Ovary (tissue), 9 donors: ENCODE results near the gene SCART1. TPM values are rescaled to one million over a fixed set of nuclear protein-coding genes. Genes with fewer than 3 reads are reported as not detected.

ENCODE experiments used
- DNase-seq, 5 donors: peaks; one replicate each; pipeline ENCODE4 v3.0.0-alpha.2; 2019 to 2020
- H3K27ac ChIP-seq, 2 donors: fragments of 200-600 bp; one replicate each; pipeline versions ENCODE4 v1.5.1 to v1.8.0; 2019 to 2022
- H3K27me3 ChIP-seq: fragments of 200-600 bp; one replicate; pipeline ENCODE4 v1.8.0; 2022
- H3K36me3 ChIP-seq: fragments of 200-600 bp; sonication (generic); one replicate; pipeline ENCODE4 v1.5.1; 2019
- H3K4me1 ChIP-seq: one replicate; pipeline ENCODE4 v1.8.1; 2013; ENCODE audit warnings: mild to moderate bottlenecking, moderate library complexity; ENCODE audit not compliant: insufficient read depth
- H3K4me3 ChIP-seq: fragments of 200-600 bp; sonication (generic); one replicate; pipeline ENCODE4 v1.5.1; 2017
- H3K9me3 ChIP-seq, 2 donors: fragments of 200-600 bp in 1 of 2; sonication (generic) in 1 of 2; one replicate each; pipeline versions ENCODE4 v1.5.1 to v1.8.1; 2013 to 2019; ENCODE audit warnings: mild to moderate bottlenecking in 1 of 2, moderate library complexity in 1 of 2
- EP300 ChIP-seq: sonication (generic); formaldehyde crosslinking; IDR thresholded peaks from one replicate; pipeline ENCODE4 v1.6.1; 2017; ENCODE audit warnings: antibody characterized with exemption
- POLR2A ChIP-seq: fragments of 450-650 bp; IDR thresholded peaks from one replicate; pipeline ENCODE4 v1.6.1; 2017; ENCODE audit warnings: antibody characterized with exemption, mild to moderate bottlenecking, moderate library complexity
- whole genome bisulfite sequencing, 3 donors: extraction: QIAGEN DNeasy Blood & Tissue Kit in 1 of 3; methylation state at CpG; one replicate each; pipeline versions ENCODE4 v1.1.5 to v1.1.7; 2013 to 2017; 5-methylcytosine and 5-hydroxymethylcytosine counted together
- intact Hi-C, 4 donors: fragments of 100-400 bp; cut with DNase I; formaldehyde crosslinking; loops; one replicate each; pipeline versions ENCODE4 v1.11.0 to v1.15.1; 2022 to 2023
- polyA plus RNA-seq, 2 donors: library from polyadenylated mRNA; stranded (reverse); fragments of 200-250 nt in 1 of 2; fragments of 350-450 nt in 1 of 2; fragmentation: Illumina TruSeq in 1 of 2; extraction: RNeasy Lipid Tissue Mini Kit (QIAGEN cat#74804) in 1 of 2; gene quantifications; one replicate each; pipeline ENCODE4 v1.2.3, GENCODE V29; 2013 to 2014
- total RNA-seq, 7 donors: library from RNA; depleted of rRNA in 2 of 7; stranded (reverse); fragments of >200 nt in 2 of 7; fragmentation: NEBNext Ultra II Directional in 3 of 7; extraction: Animal tissue kit (Norgen Biotek cat#: 25700) in 3 of 7; gene quantifications; one replicate each; pipeline versions ENCODE4 v1.1.0 to v1.2.4, GENCODE V29; 2016 to 2023
- TF ChIP-seq, protein P1 (sequence below), 3 donors: fragments of 450-650 bp in 2 of 3; fragments of 200-600 bp in 1 of 3; IDR thresholded peaks; one replicate each; pipeline versions ENCODE4 v1.5.1 to v1.8.0; 2016 to 2022; ENCODE audit warnings: antibody characterized with exemption in 3 of 3, mild to moderate bottlenecking in 1 of 3
- donor health status: DM: no; HTN: no; CAD: no; lungs with moderate emphysema.
- donor health status: DM: no; HTN: no; CAD: no.
- donor health status: Bipolar disorder and iron deficiency.
- donor health status: DM: yes; HTN: yes; CAD: no.
- donor health status: DM: no; HTN: no; CAD: no.
- donor health status: DM: yes; HTN: yes; CAD: no.

Gene SCART1
- total and polyA plus RNA-seq, 9 donors = 0.71 to 5.0 (median 2.7) TPM

DNA sequence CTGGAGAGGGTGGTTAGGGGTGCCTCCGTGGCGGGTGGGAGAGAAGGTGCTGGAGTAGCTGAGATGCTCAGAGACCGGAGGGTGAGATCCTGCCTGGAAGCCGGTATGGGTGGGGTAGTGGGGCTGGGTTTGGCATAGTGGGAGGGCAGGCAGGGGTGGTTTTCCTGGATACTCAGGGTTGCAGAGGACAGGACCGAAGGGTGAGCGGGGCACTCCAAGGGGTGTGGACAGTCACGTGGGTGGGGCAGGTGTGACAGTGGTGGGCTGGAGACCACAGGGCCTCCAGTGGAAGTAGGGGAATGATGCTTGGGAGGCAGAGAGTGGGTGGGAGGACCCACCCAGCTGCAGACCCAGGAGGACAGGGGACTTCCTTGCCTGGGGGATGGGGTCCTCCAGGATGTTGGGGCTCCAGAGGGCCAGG lies 1.9 kb downstream of the SCART1 start:
- TF ChIP-seq EP300 (no peak), POLR2A (no peak)
- TF ChIP-seq, protein P1, sequence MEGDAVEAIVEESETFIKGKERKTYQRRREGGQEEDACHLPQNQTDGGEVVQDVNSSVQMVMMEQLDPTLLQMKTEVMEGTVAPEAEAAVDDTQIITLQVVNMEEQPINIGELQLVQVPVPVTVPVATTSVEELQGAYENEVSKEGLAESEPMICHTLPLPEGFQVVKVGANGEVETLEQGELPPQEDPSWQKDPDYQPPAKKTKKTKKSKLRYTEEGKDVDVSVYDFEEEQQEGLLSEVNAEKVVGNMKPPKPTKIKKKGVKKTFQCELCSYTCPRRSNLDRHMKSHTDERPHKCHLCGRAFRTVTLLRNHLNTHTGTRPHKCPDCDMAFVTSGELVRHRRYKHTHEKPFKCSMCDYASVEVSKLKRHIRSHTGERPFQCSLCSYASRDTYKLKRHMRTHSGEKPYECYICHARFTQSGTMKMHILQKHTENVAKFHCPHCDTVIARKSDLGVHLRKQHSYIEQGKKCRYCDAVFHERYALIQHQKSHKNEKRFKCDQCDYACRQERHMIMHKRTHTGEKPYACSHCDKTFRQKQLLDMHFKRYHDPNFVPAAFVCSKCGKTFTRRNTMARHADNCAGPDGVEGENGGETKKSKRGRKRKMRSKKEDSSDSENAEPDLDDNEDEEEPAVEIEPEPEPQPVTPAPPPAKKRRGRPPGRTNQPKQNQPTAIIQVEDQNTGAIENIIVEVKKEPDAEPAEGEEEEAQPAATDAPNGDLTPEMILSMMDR (IDR thresholded peaks at IDR 0.05) = no peak
- Histone ChIP-seq H3K9me3 (no peaks in the 10 kb centered on the region), H3K36me3 (no peaks in the 10 kb centered on the region), H3K27me3 (no peaks in the 10 kb centered on the region), H3K4me3 (no peak overlapping the region), H3K4me1 (no peaks in the 10 kb centered on the region), H3K27ac (no peak overlapping the region)
- intact Hi-C loops = no loop called here
- DNase-seq = peak in 1 of 5 donors; percentile 7
- 88 to 90% (median 88%) methylated on average over 7 of the region's 7 CpGs for WGBS, 3 donors

DNA sequence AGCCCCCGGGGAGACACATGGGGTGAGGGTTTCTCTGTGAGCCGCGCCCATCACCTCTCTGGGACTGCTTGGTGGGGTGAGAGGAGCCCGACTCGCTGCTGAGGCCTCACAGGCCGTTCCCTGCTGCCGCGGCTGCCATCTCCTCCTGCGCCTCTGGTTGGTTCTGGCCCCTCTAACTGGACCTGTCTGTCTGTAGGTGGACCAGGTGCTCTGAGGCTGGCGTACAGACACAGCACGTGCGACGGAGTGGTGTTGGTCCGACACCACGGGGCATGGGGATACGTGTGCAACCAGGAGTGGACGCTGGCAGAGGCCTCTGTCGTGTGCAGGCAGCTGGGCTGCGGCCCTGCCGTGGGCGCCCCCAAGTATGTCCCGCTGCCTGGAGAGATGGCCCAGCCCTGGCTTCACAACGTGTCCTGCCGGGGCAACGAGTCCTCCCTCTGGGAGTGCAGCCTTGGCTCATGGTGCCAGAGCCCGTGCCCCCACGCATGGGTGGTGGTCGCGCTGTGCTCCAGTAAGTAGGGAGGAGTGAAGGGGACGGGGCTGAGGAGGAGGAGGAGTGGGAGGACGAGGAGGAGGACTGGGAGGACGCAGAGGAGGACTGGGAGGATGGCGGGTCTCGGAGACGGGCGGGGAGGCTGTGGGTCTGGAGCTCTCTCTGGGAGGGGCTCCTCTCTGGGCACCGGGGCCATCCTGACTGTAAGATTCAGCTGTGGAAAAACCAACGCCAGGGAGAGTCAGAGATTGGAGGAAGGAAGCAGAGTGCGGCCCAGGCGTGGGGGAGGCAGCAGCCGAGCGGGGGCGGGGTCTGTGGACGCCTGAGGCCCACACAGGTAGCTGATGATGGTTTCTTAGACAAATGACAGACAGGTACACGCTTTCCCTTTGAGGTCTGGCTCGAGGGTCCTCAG lies 2.6 kb downstream of the SCART1 start:
- Histone ChIP-seq H3K27ac (no peak overlapping the region), H3K27me3 (no peaks in the 10 kb centered on the region), H3K4me3 (no peak overlapping the region), H3K9me3 (no peaks in the 10 kb centered on the region), H3K4me1 (no peaks in the 10 kb centered on the region), H3K36me3 (no peaks in the 10 kb centered on the region)
- intact Hi-C loops = no loop called here
- TF ChIP-seq EP300 (no peak), POLR2A (no peak)
- TF ChIP-seq, protein P1 (IDR thresholded peaks at IDR 0.05) = no peak
- WGBS, 3 donors = 82 to 88% (median 85%) methylated on average over 46 of the region's 46 CpGs
- DNase-seq = peak in 1 of 5 donors; percentile 3

DNA sequence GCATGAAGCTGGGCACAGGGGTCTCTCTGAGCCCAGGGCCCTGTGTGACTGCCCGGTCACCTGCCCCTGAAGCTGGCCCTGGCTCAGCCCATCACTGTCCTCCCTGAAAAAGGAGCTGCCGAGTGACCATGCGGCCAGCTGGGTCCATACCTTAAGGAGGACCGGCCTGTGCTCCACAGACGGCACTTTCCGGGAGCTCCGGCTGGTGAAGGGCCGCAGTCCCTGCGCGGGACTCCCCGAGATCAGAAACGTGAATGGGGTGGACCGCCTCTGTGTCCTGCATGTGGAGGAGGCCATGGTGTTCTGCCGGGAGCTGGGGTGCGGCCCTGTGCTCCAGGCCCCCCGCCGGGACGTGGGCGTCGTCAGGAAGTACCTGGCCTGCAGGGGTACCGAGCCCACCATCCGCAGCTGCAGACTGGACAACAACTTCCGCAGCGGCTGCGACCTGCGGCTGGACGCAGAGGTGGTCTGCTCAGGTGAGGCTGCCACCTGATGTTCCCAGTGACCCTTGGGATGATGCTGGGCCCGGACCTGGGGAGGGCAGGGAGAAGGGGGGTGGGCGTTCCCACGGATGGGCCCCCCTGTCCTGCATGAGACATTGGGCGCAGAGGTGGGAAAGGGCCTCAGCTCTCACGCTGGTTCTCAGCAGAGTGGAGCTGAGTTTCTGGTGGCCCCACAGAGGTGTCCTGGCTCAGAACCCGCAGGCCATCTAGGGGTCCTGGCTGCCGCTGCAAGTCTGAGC lies 3.5 kb downstream of the SCART1 start:
- 89 to 91% (median 90%) methylated on average over 34 of the region's 34 CpGs for WGBS, 3 donors

More for the DNA sequence above, 3.5 kb downstream of the SCART1 start:
- intact Hi-C loops = no loop called here
- Histone ChIP-seq H3K27me3 (no peaks in the 10 kb centered on the region), H3K4me3 (no peak overlapping the region), H3K4me1 (no peaks in the 10 kb centered on the region), H3K36me3 (no peaks in the 10 kb centered on the region), H3K9me3 (no peaks in the 10 kb centered on the region), H3K27ac (no peak overlapping the region)
- TF ChIP-seq POLR2A (no peak), EP300 (no peak)
- TF ChIP-seq, protein P1 (IDR thresholded peaks at IDR 0.05) = no peak
- peak in 2 of 5 donors; percentile 5 to 15 for DNase-seq
